ENCODE measurements around the gene RUSF1.
"Not testable (repeated sequence)": the region's sequence is repeated elsewhere in the genome, so short reads cannot be mapped to it uniquely, and the experiment has no call there.

RUSF1 gene

GRCh38 chr16:31507929-31508705 is at the start of gene RUSF1:
RUSF1 (minus strand) TSS chr16:31508391; CDS start chr16:31508373, 18 bp downstream.
- DNase-seq, result peak; percentile 86 to 90

- no peak for DNase-seq
These were observed 34.6 kb upstream of the RUSF1 start for GRCh38 chr16:31542763-31543162.

- not testable (repeated sequence) for DNase-seq
These were observed 31.6 kb upstream of the RUSF1 start for GRCh38 chr16:31539762-31540161.

GRCh38 chr16:31538243-31538598 is 30.0 kb upstream of the RUSF1 start:
- not testable (repeated sequence) for DNase-seq

- no peak for DNase-seq
These were observed 29.4 kb upstream of the RUSF1 start for GRCh38 chr16:31537362-31538242.

GRCh38 chr16:31536804-31537361 is 28.7 kb upstream of the RUSF1 start:
- DNase-seq, result no peak

- no peak for DNase-seq
These were observed 27.5 kb upstream of the RUSF1 start for GRCh38 chr16:31535737-31536136.

GRCh38 chr16:31532896-31533295 is 24.7 kb upstream of the RUSF1 start:
- no peak for DNase-seq

GRCh38 chr16:31532120-31532519 is 23.9 kb upstream of the RUSF1 start:
- DNase-seq, result no peak

- DNase-seq, result no peak
These were observed 22.9 kb upstream of the RUSF1 start for GRCh38 chr16:31531096-31531495.

GRCh38 chr16:31530405-31530804 is 22.2 kb upstream of the RUSF1 start:
- no peak for DNase-seq

- DNase-seq, result no peak
These were observed 21.7 kb upstream of the RUSF1 start for GRCh38 chr16:31529937-31530312.

GRCh38 chr16:31529108-31529936 is 21.1 kb upstream of the RUSF1 start:
- no peak for DNase-seq

- DNase-seq, result no peak
These were observed 20.4 kb upstream of the RUSF1 start for GRCh38 chr16:31528523-31529107.

GRCh38 chr16:31527734-31528274 is 19.6 kb upstream of the RUSF1 start, which contains the start of gene AHSP:
AHSP (plus strand) TSS chr16:31527900; CDS start chr16:31528140, 240 bp downstream.
- DNase-seq, result no peak

GRCh38 chr16:31525113-31525512 is 16.9 kb upstream of the RUSF1 start:
- no peak for DNase-seq

- not testable (repeated sequence) for DNase-seq
These were observed 15.6 kb upstream of the RUSF1 start for GRCh38 chr16:31523768-31524167.

GRCh38 chr16:31522071-31522470 is 13.9 kb upstream of the RUSF1 start:
- no peak for DNase-seq

- DNase-seq, result no peak
These were observed 13.2 kb upstream of the RUSF1 start for GRCh38 chr16:31521368-31521767.

GRCh38 chr16:31519759-31520431 is 11.7 kb upstream of the RUSF1 start:
- no peak for DNase-seq

GRCh38 chr16:31517800-31518402 is 9.7 kb upstream of the RUSF1 start:
- DNase-seq, result no peak

Measured in activated CD4-positive, alpha-beta T cell treated with anti-CD3 and anti-CD28 coated beads, Interleukin-2, amount 50 U/mL, for 48 hours (primary cell).